Measurements from ENCODE around the gene SCN8A.
"Not testable (repeated sequence)": the region's sequence is repeated elsewhere in the genome, so short reads cannot be mapped to it uniquely, and the experiment has no call there.

Gene SCN8A

GRCh38 chr12:51755251-51755650 is 164.2 kb downstream of the SCN8A start:
- no peak overlapping the region for H3K4me3 ChIP-seq (ENCODE audit: low read depth, low read length)

DNA sequence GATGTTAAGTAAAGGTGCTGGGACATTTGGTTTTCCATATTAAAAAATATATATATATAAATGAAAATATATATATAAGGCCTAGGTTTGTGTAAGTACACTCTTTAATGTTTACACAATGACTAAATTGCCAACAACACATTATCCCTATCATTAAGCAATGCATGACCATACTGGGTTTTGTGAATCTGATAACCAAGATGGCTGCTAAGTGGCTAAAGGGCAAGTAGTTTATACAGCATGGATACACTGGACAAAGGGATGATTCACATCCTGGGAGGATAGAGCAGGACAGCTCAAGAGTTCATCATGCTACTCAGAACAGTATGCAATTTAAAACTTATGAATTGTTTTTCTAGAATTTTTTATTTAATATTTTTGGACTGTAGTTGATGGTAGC is 168.1 kb downstream of the SCN8A start:
- no peak overlapping the region for H3K4me3 ChIP-seq (ENCODE audit: low read depth, low read length)

- H3K4me3 ChIP-seq (ENCODE audit: low read depth, low read length) = no peak overlapping the region
These were observed 168.7 kb downstream of the SCN8A start for GRCh38 chr12:51759695-51760094.

DNA sequence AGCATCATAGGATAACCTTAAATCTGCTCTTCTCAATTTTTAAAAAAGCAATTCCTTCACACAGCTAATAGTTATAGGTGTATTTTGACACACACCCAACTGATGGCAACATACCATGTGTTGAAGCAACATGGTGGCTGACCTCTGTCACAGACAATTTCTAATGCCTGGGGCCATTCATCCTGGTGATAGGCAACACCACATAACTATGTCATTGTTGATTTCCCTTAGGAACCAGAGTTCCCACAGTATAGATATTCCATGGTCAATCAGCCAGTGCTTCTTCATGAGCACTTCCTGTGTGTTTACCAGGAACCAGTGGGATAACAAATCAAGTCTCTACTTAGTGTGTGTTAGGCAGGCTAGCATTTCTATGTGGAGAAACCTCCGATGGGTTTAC is 169.2 kb downstream of the SCN8A start:
- H3K4me3 ChIP-seq (ENCODE audit: low read depth, low read length) = no peak overlapping the region

DNA sequence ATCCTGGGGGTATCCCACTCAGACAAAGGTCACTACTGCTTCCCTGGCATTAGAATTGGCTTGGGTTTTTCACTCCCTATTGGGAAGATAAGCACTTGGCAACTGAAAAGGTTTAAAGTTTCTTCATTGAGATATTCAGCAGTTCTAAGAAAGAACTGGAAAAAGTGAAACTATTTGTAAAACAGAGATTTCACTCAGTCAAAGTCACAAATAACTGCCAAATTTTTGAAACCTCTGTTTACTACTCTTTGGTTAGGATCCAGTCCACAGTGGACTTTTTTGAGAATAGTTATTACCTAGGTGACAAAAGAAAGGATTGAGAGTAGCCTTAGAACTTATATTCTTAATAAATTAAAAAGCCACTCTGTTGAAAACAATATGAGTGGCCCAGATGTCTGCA is 172.7 kb downstream of the SCN8A start:
- H3K4me3 ChIP-seq (ENCODE audit: low read depth, low read length) = no peak overlapping the region

- H3K4me3 ChIP-seq (ENCODE audit: low read depth, low read length) = no peak overlapping the region
These were observed 175.1 kb downstream of the SCN8A start for GRCh38 chr12:51766067-51766676.

DNA sequence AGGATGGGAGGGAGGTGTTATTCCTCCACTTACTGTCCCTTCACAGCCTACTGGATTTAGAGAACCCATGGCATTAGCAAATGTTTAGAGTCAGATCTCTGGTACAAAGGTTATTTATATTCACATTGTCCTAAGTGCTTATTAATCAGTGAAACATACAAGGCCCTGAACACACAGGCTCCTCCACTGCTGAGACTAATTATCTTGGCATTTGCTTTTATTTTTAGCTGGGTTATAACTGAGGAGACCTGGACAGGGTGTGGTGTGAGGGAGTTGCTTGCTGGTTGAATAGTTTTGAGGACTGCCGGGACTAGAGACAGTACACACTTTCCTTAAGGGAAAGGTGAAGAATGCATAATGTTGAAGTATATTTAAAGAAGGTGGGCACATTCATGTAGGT is 180.0 kb downstream of the SCN8A start:
- H3K4me3 ChIP-seq (ENCODE audit: low read depth, low read length) = no peak overlapping the region

DNA sequence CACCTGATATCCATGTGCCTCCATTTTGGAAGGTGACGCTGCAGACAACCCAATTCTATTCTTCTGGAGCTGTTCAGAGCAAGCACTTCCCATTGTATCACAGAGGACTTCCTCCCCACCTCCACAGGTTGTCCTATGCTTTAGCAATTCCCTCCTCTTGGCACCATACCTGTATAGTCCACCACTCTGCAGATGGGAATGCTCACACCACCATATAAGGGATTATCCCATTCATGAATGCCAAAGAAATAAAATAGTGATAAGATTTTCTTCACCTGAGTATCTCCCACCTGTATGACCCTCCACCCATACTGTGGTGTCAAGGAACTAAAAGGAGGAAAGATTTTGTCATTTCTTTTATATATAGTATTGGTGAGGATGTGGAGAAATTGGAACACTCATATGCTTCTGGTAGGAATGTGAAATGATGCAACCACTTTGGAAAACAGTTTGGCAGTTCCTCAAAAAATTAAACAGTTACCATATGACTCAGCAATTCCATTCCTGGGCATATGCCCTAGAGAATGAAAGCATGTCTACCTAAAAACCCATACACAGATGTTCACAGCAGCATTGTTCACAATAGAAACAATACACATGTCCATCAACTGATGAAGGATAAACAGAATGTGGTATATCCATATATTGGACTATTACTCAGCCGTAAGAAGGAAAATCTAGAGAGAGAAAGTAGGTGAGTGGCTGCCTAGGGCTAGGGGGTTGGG is 182.3 kb downstream of the SCN8A start:
- no peak overlapping the region for H3K4me3 ChIP-seq (ENCODE audit: low read depth, low read length)

GRCh38 chr12:51774933-51775332 is 183.9 kb downstream of the SCN8A start:
- no peak overlapping the region for H3K4me3 ChIP-seq (ENCODE audit: low read depth, low read length)

DNA sequence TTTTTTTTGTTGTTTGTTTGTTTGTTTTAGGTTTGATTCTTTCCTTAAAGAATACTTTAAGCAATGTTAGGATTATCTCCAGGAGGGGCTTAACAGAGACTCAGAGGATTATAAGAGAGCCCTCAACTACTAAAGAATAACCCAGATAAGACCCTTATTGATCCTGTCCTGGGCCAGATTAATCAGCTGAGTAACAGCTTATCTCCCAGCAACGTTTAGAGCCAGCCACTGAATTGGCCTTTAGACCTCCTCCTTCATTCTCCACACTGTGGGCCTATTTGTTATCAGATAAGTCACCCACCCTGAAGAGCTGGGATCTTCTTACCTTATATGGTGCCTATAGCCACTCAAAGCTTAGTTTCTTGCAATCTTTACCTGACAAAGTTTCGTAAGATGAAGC is 186.4 kb downstream of the SCN8A start:
- no peak overlapping the region for H3K4me3 ChIP-seq (ENCODE audit: low read depth, low read length)

DNA sequence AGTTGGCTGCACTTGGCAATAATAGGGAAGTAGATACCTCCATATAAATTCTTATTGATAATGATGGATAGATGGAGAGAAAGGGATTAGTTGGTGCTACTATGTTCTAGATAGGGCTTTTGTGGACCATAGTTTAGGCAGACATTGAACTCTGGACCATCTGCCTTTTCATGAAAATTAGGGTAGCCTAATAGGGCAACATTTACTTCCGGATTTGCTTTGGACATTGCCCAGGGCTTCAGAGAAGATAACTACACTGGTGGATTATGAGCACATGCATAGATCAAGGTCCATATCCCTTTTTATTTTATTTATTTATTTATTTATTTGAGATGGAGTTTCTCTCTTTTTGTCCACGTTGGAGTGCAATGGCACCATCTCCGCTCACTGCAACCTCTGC is 186.9 kb downstream of the SCN8A start:
- no peak overlapping the region for H3K4me3 ChIP-seq (ENCODE audit: low read depth, low read length)

DNA sequence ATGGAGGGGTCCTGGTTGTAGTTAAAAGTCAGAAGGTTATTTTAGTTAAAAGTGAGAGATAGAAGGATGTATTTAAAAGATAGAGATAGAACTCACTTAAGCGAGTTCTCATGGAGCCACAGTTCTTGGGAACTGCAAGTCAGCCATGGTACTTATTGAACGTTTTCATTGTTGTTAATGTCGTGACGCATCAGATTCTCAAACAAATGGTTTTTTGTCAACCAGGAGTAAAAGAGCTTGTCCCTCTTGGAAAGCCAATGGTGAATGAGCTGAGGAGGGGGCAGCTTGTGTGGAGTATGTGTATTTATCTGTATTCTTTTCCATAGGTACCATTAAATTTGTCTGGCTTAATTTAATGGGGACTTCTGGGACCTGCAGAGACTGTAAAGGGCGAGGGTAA is 188.8 kb downstream of the SCN8A start:
- no peak overlapping the region for H3K4me3 ChIP-seq (ENCODE audit: low read depth, low read length)

GRCh38 chr12:51784688-51785087 is 193.7 kb downstream of the SCN8A start:
- no peak overlapping the region for H3K4me3 ChIP-seq (ENCODE audit: low read depth, low read length)

DNA sequence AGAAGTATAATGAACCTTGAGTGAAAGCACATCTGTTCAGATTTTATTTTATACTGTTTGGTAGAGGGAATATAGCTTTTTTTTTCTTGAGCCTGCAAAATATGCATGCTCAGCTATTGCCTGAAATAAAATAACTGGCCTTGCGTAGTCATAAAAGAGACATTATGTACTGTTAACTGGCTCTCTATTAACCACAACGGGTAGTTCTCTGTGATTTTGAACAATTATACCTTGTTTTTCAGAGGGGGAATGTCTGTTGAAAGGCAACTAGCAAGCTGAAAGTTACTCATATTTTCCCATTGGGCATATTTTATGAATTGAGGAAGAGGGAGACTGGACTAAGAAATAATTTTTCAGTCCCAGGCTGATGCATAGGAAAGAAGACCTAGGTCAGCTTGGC is 194.9 kb downstream of the SCN8A start:
- H3K4me3 ChIP-seq (ENCODE audit: low read depth, low read length) = no peak overlapping the region

GRCh38 chr12:51788876-51789275 is 197.8 kb downstream of the SCN8A start:
- no peak overlapping the region for H3K4me3 ChIP-seq (ENCODE audit: low read depth, low read length)

DNA sequence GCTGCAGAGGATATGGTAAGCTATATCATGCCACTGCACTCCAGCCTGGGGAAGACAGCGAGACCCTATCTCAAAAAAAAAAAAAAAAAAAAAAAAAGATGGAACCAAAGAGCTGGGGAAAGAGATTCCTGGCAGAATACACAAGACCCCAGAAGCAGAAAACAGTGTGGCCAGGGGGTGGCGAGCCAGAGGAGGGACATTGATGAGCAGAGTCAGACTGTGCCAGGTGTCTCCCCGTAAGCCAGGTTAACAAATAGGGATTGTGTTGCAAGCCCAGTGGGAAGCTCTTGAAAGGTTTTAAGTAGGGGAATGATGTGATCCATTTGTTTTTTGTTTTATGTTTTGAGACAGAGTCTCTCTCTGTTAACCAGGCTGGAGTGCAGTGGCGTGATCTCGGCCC is 201.4 kb downstream of the SCN8A start:
- no peak overlapping the region for H3K4me3 ChIP-seq (ENCODE audit: low read depth, low read length)

DNA sequence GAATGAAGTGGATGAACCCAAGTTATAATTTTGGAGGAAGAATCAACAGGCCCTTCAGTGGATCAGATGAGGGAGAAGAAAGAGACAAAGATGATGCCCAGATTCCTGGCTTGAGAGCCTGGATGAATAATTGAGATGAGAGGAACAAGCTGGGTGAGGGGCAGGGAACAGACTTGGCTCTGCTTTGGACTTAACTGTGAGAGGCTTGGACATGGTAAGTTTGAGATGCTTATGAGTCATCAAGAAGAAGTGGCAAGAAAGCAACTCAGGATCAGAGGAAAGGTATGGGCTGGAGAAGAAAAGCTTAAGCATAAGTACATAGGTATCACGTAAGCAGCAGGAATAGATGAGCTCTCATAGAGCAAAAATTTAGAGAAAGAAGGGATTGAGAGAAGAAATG is 202.2 kb downstream of the SCN8A start:
- no peak overlapping the region for H3K4me3 ChIP-seq (ENCODE audit: low read depth, low read length)

DNA sequence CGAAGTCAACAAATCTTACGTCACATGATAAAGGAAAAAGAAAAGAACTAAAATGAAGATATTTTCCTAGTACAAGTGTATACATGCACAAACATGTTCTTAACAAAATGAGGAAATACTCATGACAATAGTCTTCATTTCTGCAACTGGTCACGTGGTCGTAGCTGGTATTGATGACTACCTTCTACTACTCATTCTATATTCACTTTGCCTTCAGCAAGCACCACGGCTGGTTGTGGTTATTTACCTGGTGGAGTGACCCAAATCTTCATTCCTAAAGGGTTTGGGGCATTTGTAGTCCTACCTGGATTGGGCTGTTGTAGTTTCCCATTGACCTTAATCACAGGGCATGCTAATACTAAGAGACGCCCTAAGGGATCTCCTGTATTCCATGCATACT is 206.3 kb downstream of the SCN8A start:
- H3K4me3 ChIP-seq (ENCODE audit: low read depth, low read length) = no peak overlapping the region

- H3K4me3 ChIP-seq (ENCODE audit: low read depth, low read length) = not testable (repeated sequence)
These were observed 207.0 kb downstream of the SCN8A start for GRCh38 chr12:51798051-51798450.

DNA sequence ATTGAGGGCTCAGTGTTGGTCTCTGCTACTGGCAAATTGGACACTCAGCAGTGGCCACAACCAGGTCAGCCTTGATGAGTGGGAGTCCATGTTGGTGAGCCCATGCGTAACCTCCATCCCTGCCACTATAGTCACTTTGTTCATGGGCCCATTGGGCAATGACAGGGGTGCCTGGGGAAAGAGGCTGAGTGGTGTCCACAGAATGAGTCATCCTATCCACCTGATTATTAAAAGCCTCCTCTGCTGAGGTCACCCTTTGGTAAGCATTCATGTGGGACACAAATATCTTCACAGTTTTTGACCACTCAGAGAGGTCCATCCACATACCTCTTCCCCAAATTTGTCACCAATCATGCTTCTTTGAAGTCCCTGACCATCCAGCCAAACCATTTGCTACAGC is 207.5 kb downstream of the SCN8A start:
- no peak overlapping the region for H3K4me3 ChIP-seq (ENCODE audit: low read depth, low read length)

DNA sequence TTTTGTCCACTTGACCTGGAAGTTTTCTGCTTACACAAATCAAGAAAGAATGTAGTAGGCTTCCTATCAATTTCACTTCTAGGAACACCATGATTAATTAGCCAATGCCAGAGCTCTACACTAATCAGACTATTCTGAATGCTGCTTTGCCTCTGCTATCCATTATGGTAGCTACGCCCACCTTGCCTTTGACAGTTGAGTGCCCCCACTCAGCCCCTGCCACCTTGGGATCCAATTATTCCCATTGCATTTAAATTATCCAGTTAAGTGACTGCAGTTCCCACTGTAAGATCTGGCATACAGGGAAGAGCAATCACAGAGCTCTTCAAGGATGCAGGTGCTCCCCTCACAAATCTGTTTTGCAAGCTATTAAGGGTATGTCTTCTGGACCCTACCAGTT is 210.0 kb downstream of the SCN8A start:
- H3K4me3 ChIP-seq (ENCODE audit: low read depth, low read length) = no peak overlapping the region

DNA sequence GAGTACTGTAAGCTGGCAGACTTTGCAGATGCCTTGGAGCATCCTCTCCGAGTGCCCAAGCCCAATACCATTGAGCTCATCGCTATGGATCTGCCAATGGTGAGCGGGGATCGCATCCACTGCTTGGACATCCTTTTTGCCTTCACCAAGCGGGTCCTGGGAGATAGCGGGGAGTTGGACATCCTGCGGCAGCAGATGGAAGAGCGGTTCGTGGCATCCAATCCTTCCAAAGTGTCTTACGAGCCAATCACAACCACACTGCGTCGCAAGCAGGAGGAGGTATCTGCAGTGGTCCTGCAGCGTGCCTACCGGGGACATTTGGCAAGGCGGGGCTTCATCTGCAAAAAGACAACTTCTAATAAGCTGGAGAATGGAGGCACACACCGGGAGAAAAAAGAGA is 215.9 kb downstream of the SCN8A start:
- no peak overlapping the region for H3K4me3 ChIP-seq (ENCODE audit: low read depth, low read length)

DNA sequence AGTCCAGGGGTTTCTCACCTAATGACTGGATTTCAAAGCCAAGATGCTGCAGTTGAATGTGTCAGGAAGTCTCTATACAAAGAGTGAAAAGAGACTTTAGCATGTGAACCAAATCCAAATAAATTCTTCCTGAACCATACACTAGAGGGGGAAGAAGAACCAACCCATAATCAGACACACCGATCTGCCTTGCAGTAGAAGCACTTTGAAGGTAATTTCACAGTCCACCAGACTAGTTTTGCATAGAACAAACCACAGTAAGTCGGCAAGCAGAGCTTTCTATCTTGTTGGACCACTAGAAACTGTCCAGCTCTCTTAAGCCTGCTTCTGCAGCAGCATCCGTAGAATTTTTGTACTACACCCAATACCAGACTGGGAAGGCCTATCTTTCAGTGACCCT is 218.2 kb downstream of the SCN8A start:
- H3K4me3 ChIP-seq (ENCODE audit: low read depth, low read length) = no peak overlapping the region
